HK-2 (cell line): ENCODE data around the gene MFAP3.

Experiments
- DNase-seq: peaks from one replicate; pipeline ENCODE4 v3.0.0-alpha.2; 2018; ENCODE audit not compliant: unreplicated experiment

Gene MFAP3

GRCh38 chr5:154092356-154093141, 53.8 kb downstream of the MFAP3 start:
- no peak for DNase-seq

- DNase-seq: no peak
These were observed 54.4 kb downstream of the MFAP3 start for GRCh38 chr5:154093142-154093532.

DNA sequence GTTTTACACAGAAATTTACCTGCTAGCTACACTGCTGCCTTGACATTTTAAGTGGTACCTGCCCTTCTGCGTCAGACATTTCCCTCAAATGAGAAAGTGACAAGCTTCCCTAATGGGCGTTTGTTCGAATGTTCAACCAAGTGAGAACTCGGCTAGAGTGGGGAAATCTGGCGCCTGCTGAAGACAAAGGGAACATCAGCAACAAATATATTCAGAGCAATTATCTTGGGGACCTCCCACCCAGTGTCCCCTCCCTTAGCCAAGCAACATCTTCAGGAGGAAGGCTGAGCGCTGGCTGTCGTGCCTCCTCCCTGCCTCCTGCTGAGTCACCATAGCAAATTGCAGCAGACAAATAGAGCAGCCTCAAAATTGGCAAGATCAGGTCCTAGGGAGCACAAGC, 57.1 kb downstream of the MFAP3 start:
- no peak for DNase-seq

DNA sequence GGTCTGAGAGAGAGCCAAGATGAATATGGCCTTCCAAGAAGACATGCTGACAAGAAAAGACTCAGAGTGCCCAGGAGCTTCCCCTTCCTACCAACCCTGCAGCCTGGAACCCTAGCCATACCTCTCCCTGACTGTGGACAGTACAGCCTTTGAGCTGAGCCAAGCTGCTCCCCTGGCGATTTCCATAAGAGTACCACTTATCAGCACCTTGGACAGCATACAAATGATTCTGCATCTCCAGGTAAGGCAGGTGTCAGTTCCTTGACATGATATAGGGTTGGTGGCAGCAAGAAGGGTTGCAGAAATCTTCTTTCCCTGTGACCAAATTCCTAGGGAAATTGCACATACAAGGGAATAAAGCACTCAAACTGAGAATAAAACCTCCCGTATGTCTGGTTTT, 58.3 kb downstream of the MFAP3 start:
- no peak for DNase-seq

- no peak for DNase-seq
These were observed 59.7 kb downstream of the MFAP3 start for GRCh38 chr5:154098465-154098864.

DNA sequence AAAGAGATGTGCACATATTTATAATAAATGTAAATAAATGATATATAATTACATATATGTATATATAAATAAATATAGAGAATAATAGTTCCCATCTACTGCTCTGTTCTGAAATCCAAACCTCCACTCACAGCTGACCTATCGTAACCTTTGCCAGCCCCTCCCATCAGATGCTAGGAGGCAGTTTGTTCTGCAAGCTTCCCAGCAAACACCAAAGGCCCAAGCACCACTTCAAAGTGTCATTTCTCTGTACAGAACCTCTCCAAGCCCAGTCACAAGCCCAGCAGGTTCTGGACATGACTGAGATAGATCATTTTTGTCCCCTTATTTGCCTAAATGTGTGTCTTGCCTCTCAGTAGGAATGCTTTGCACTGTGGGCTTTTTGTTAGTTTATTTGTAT, 62.4 kb downstream of the MFAP3 start:
- DNase-seq: no peak

- DNase-seq: no peak
These were observed 64.5 kb downstream of the MFAP3 start for GRCh38 chr5:154103233-154103632.
